GM10248 (cell line): Measurements from ENCODE around the gene ZNF487.
"Not testable (repeated sequence)": the region's sequence is repeated elsewhere in the genome, so short reads cannot be mapped to it uniquely, and the experiment has no call there.

Experiments used
- CTCF ChIA-PET: fragments of 300-600 bp; sonication (Branson Sonifier 250); formaldehyde crosslinking; extraction: SDS; loops from one replicate; lab custom pipeline; 2021; ENCODE audit warnings: antibody characterized with exemption; lab: Yijun Ruan, JAX
- POLR2A ChIA-PET: fragments of 350-650 bp; sonication (Branson Sonifier 250); formaldehyde crosslinking; extraction: SDS; loops from one replicate; lab custom pipeline; 2020; ENCODE audit warnings: antibody characterized with exemption; lab: Yijun Ruan, JAX
- DNase-seq: peaks from one replicate; pipeline ENCODE4 v3.0.0; 2012; ENCODE audit errors: extremely low spot score
- CTCF ChIP-seq: IDR thresholded peaks from 2 replicates; pipeline ENCODE4 v1.5.1; 2012; ENCODE audit warnings: mild to moderate bottlenecking, low read depth; ENCODE audit errors: extremely low read depth, missing control alignments, control extremely low read depth

The ZNF487 gene

DNA sequence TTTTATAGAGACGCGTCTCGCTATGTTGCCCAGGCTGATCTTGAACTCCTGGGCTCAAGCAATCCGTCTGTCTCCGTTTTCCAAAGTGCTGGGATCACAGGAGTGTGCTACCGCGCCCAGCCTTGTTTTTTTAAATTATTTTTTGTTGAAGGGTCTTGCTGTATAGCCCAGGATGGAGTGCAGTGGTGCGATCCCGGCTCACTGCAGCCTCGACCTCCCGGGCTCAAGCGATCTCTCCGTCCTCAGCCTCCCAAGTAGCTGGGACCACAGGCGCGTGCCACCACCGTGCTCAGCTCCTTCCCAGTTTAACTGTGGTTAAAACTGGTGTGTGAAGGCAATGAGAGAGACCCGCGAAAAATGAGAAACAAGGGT, 16.9 kb upstream of the ZNF487 start:
- ChIA-PET CTCF (interaction anchor here (1.1 to 2.3 kb wide), 4 partner anchors 11 to 18 kb away, joined by 3 to 10 read pairs (median 5); partner anchors contain the start of gene HNRNPF), POLR2A (interaction anchor here (1.5 kb wide), 1 partner anchor 12 kb away, joined by 3 read pairs; no protein-coding TSS in a partner anchor)
- no peak for TF ChIP-seq CTCF
- no peak for DNase-seq

GRCh38 chr10:43420369-43421200, 16.3 kb upstream of the ZNF487 start:
- TF ChIP-seq CTCF = peak; percentile 41
- ChIA-PET CTCF (interaction anchor here (1.1 to 2.3 kb wide), 5 partner anchors 11 to 17 kb away, joined by 3 to 10 read pairs (median 4); partner anchors contain the start of genes HNRNPF and ZNF487), POLR2A (interaction anchor here (1.5 kb wide), 1 partner anchor 13 kb away, joined by 3 read pairs; no protein-coding TSS in a partner anchor)
- DNase-seq = peak; percentile 76

DNA sequence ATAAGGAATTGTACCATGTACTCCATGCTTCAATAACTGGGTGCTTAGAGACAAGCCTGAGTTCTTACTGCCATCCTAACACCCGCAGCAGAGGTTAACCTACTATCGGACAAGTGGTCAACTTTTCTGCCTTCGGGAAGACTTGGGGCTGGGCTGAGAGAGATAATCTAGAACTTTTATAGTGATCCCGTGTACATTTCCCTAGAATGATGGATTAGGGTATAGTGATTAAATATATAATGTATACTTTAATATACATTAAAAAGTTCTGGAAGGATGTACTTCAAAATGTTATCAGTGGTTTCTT, 15.8 kb upstream of the ZNF487 start:
- POLR2A ChIA-PET = interaction anchor here (1.5 kb wide), 1 partner anchor 13 kb away, joined by 3 read pairs; no protein-coding TSS in a partner anchor
- CTCF ChIA-PET = interaction anchor here (1.2 to 2.2 kb wide), 3 partner anchors 12 to 16 kb away, joined by 3 to 10 read pairs (median 4); partner anchors contain the start of gene ZNF487
- no peak for DNase-seq
- no peak for TF ChIP-seq CTCF

DNA sequence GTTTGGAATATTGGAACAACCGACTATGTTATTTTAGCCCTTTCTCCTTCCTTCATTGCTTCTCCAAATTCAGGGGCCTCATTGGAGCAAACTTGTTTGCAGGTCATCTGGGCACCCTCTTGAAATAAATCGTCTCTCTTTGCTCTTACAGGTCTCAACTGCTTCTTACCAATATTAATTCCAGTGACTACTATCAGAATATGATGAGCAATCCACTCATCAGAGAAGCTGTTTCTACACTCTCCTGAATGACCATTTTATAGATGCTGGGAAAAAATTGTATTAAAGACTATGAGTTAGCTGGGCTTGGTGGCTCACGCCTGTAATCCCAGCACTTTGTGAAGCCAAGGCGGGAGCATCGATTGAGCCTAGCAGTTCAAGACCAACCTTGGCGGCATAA, 15.4 kb upstream of the ZNF487 start:
- POLR2A ChIA-PET = interaction anchor here (0.7 kb wide), 1 partner anchor 21 kb away, joined by 4 read pairs; no protein-coding TSS in a partner anchor
- no peak for TF ChIP-seq CTCF
- DNase-seq = no peak
- CTCF ChIA-PET = interaction anchor here (1.2 kb wide), 2 partner anchors 14 to 15 kb away, joined by 3 to 4 read pairs; partner anchors contain the start of gene ZNF487

- ChIA-PET CTCF (interaction anchor here (1.2 kb wide), 1 partner anchor 14 kb away, joined by 3 read pairs; no protein-coding TSS in a partner anchor), POLR2A (interaction anchor here (0.7 kb wide), 1 partner anchor 21 kb away, joined by 4 read pairs; no protein-coding TSS in a partner anchor)
- DNase-seq = not testable (repeated sequence)
Measured at GRCh38 chr10:43421944-43422343, 15.0 kb upstream of the ZNF487 start.

- POLR2A ChIA-PET = no interaction called here
- no peak for DNase-seq
- TF ChIP-seq CTCF = no peak
- CTCF ChIA-PET = no interaction called here
Measured at GRCh38 chr10:43424416-43424815, 12.5 kb upstream of the ZNF487 start.

- CTCF ChIA-PET, DNase-seq: not testable (repeated sequence)
- POLR2A ChIA-PET = interaction anchor here (0.7 kb wide), 1 partner anchor 16 kb away, joined by 8 read pairs; no protein-coding TSS in a partner anchor
Measured at GRCh38 chr10:43426476-43426875, 10.4 kb upstream of the ZNF487 start.
